Breast epithelium (tissue), 3 donors: ENCODE measurements around the gene ZNF503.

Experiments used
- CTCF ChIP-seq, 3 donors: fragments of 450-650 bp; IDR thresholded peaks; one replicate each; pipeline ENCODE4 v1.5.1; 2016 to 2017; ENCODE audit warnings: antibody characterized with exemption in 3 of 3, mild to moderate bottlenecking in 3 of 3, moderate library complexity in 3 of 3
- POLR2A ChIP-seq: fragments of 450-650 bp; IDR thresholded peaks from one replicate; pipeline ENCODE4 v1.6.1; 2016; ENCODE audit warnings: antibody characterized with exemption, mild to moderate bottlenecking, moderate library complexity

GRCh38 chr10:75439811-75440210, 38.2 kb upstream of the ZNF503 start:
- TF ChIP-seq CTCF (IDR thresholded peaks at IDR 0.05) (no peak), POLR2A (no peak)
